ENCODE results near the gene CLC. TPM values are rescaled to one million over a fixed set of nuclear protein-coding genes. Genes with fewer than 3 reads are reported as not detected.

CLC gene
- total and polyA plus RNA-seq, 2 of the 8 experiments (the other 6 are each of a cell fraction or from before 2014, with no cell fraction given): 6.4 to 12.4 TPM

DNA sequence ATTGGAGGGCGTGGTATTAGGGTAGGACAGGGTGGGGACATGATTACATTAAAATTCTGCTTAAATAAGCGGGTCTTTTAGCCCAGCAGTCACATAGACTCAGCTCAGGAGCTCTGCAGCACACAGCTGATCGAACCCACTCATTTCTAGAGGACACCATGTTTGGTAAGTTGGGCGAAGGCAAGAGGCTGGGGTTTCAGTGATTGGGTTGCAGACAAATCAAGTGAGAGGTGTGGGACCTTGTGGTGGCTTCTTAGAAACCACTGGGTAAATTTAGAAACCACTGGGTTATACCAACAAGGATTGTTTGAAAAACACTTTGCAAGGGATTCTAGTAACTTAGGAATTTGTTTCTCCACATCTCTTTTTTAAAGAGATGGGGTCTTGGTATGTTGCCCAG, 40.9 kb upstream of the CLC start, which contains the start of gene LEUTX:
LEUTX (plus strand) TSS at position 92 of the 400 bp plus-strand sequence; CDS start at position 159, 67 bp downstream.
- Histone ChIP-seq H3K18ac (ENCODE audit: extremely low read depth, low read length) (no peak within 1 kb of the TSS), H4K20me1 (replicated peaks in 1 of 2; ENCODE audit: control insufficient read depth in 1 of 2, insufficient read depth in 2 of 2, low read length in 2 of 2) (no peaks in the 10 kb centered on the region), H3K4me1 (replicated peaks in 1 of 4; ENCODE audit: control insufficient read depth in 3 of 4, insufficient read depth in 4 of 4, low read length in 3 of 4) (no peaks in the 10 kb centered on the region), H4K5ac (ENCODE audit: insufficient read length, low read depth, low read length) (no peak within 1 kb of the TSS), H3K14ac (ENCODE audit: insufficient read length) (no peak within 1 kb of the TSS), H2AFZ (ENCODE audit: low read length) (no peak within 1 kb of the TSS), H3K27ac (ENCODE audit: low read depth, low read length) (no peak within 1 kb of the TSS), H3K23me2 (ENCODE audit: low read depth, low read length) (no peaks in the 10 kb centered on the region), H2BK15ac (ENCODE audit: low read length) (no peak within 1 kb of the TSS), H2AK5ac (ENCODE audit: low read depth, low read length) (no peak within 1 kb of the TSS), H3K9me3 (ENCODE audit: insufficient read depth in 2 of 2, low read depth in 1 of 2, low read length in 1 of 2) (no peaks in the 10 kb centered on the region), H3K4me2 (ENCODE audit: insufficient read depth in 1 of 2, low read depth in 2 of 2, low read length in 2 of 2) (no peak within 1 kb of the TSS), H2BK12ac (ENCODE audit: low read depth, low read length) (no peak within 1 kb of the TSS), H4K8ac (ENCODE audit: extremely low read depth, insufficient read depth, low read length) (no peak within 1 kb of the TSS), H3K4ac (replicated peaks; ENCODE audit: insufficient read length, low read depth, low read length) (no peak within 1 kb of the TSS), H4K91ac (replicated peaks; ENCODE audit: insufficient read length, low read length) (no peak within 1 kb of the TSS), H3K56ac (replicated peaks; ENCODE audit: insufficient read length, low read depth, low read length) (no peak within 1 kb of the TSS), H3K23ac (ENCODE audit: insufficient read length) (no peak within 1 kb of the TSS), H2BK20ac (ENCODE audit: low read length) (no peak within 1 kb of the TSS), H2BK120ac (replicated peaks; ENCODE audit: low read depth, low read length) (no peak within 1 kb of the TSS), H3K79me2 (ENCODE audit: control insufficient read depth in 1 of 2, insufficient read depth in 2 of 2, low read length in 2 of 2) (no peaks in the 10 kb centered on the region), H2BK5ac (ENCODE audit: low read depth, low read length) (no peak within 1 kb of the TSS), H3K27me3 (replicated peaks in 1 of 4; ENCODE audit: control insufficient read depth in 3 of 4, extremely low read depth in 1 of 4, insufficient read depth in 3 of 4, low read length in 3 of 4) (no peaks in the 10 kb centered on the region), H3K79me1 (ENCODE audit: low read depth, low read length) (no peaks in the 10 kb centered on the region), H3K36me3 (ENCODE audit: control insufficient read depth in 2 of 4, insufficient read depth in 4 of 4, low read length in 3 of 4) (no peaks in the 10 kb centered on the region), H3K9ac (replicated peaks in 1 of 4; ENCODE audit: extremely low read depth in 1 of 4, low read depth in 3 of 4, low read length in 3 of 4) (no peak within 1 kb of the TSS), H3K4me3 (ENCODE audit: extremely low read depth in 1 of 4, insufficient read depth in 2 of 4, low read depth in 3 of 4, low read length in 4 of 4) (no peak within 1 kb of the TSS)
- CTCF ChIA-PET (ENCODE audit: partially characterized antibody): interaction anchor here (0.6 to 2.5 kb wide), 2 partner anchors 12 to 14 kb away, joined by 3 to 7 read pairs; no protein-coding TSS in a partner anchor
- WGBS, 2 experiments (ENCODE audit: extremely low coverage in 1 of 2, insufficient coverage in 1 of 2, insufficient read length in 1 of 2, insufficient replicate concordance in 2 of 2, low coverage in 1 of 2, low lambda C conversion rate in 2 of 2, missing lambda C conversion rate in 1 of 2): 72% methylated on average over 4 of the region's 4 CpGs; no CpG with 5 or more reads in 1 of the 2 experiments
- POLR2A ChIA-PET (ENCODE audit: partially characterized antibody): no interaction called here
- no peak for DNase-seq (ENCODE audit: low read depth in 1 of 2, low spot score in 2 of 2)
- FAIRE-seq: no peak
- TF ChIP-seq CBX5 (IDR thresholded peaks at IDR 0.05; ENCODE audit: low read depth, low read length) (no peak), SIRT6 (IDR thresholded peaks at IDR 0.05; ENCODE audit: low read length) (no peak), TBP (IDR thresholded peaks at IDR 0.05; ENCODE audit: low read depth, low read length) (no peak), USF2 (IDR thresholded peaks at IDR 0.05; ENCODE audit: low read length) (no peak), RAD21 (IDR thresholded peaks at IDR 0.05 in 1 of 2, conservative IDR thresholded peaks at IDR 0.05 in 1 of 2; ENCODE audit: low read depth in 2 of 2, low read length in 2 of 2) (no peak), NRF1 (IDR thresholded peaks at IDR 0.05; ENCODE audit: low read depth, low read length) (no peak), SIX5 (IDR thresholded peaks at IDR 0.05; ENCODE audit: low read depth, low read length) (no peak), HDAC2 (IDR thresholded peaks at IDR 0.05; ENCODE audit: borderline replicate concordance in 1 of 2, low read depth in 2 of 2, low read length in 2 of 2) (no peak), NANOG (IDR thresholded peaks at IDR 0.05; ENCODE audit: insufficient read depth, low read depth, low read length, poor library complexity, severe bottlenecking) (no peak), BCL11A (IDR thresholded peaks at IDR 0.05; ENCODE audit: low read depth in 2 of 2, low read length in 2 of 2) (no peak), RBBP5 (IDR thresholded peaks at IDR 0.05; ENCODE audit: borderline replicate concordance, low read depth, low read length) (no peak), ATF3 (IDR thresholded peaks at IDR 0.05; ENCODE audit: insufficient read depth, low read depth, low read length) (no peak)
